Endothelial cell of umbilical vein (primary cell): ENCODE results near the gene SARNP.

Experiments used
- CTCF ChIP-seq, 2 donors: IDR thresholded peaks; 1 replicate in 1 of 2; 2 replicates in 1 of 2; pipeline ENCODE4 v1.5.1; 2011; ENCODE audit warnings: low read length in 2 of 2, mild to moderate bottlenecking in 2 of 2, moderate library complexity in 2 of 2, control low read depth in 1 of 2, inconsistent platforms in 1 of 2, low read depth in 1 of 2; ENCODE audit not compliant: insufficient read depth in 1 of 2; ENCODE audit errors: extremely low read depth in 1 of 2
- MYC ChIP-seq: IDR thresholded peaks from one replicate; pipeline ENCODE4 v1.6.1; 2011; ENCODE audit warnings: mild to moderate bottlenecking, low read depth, low read length
- POLR2A ChIP-seq: IDR thresholded peaks from 2 replicates; pipeline ENCODE4 v1.6.1; 2012; ENCODE audit warnings: low read depth, mild to moderate bottlenecking, control low read depth, low read length
- POLR2AphosphoS5 ChIP-seq: IDR thresholded peaks from 2 replicates; pipeline ENCODE4 v1.6.1; 2012; ENCODE audit warnings: low read depth, mild to moderate bottlenecking, control low read depth, low read length, moderate library complexity; ENCODE audit not compliant: insufficient read depth

GRCh38 chr12:55816881-55817344, 611 bp downstream of the SARNP start:
- no peak for TF ChIP-seq POLR2AphosphoS5
- no peak for TF ChIP-seq CTCF (IDR thresholded peaks at IDR 0.05; ENCODE audit: extremely low read depth in 1 of 2, insufficient read depth in 1 of 2, low read depth in 1 of 2, low read length in 2 of 2)
- no peak for TF ChIP-seq POLR2A
- no peak for TF ChIP-seq MYC
